Psoas muscle (tissue), 8 donors: ENCODE results near the gene DDX4. TPM values are rescaled to one million over a fixed set of nuclear protein-coding genes. Genes with fewer than 3 reads are reported as not detected.
"Not testable (repeated sequence)": the region's sequence is repeated elsewhere in the genome, so short reads cannot be mapped to it uniquely, and the experiment has no call there.

Source experiments
- ATAC-seq, 4 donors: fragments of 200-7000 bp; cut with Tn5 transposase; one replicate each; pipeline ENCODE4 v1.9.1; 2020; ENCODE audit warnings: moderate library complexity in 3 of 4, mild to moderate bottlenecking in 2 of 4
- DNase-seq, 2 donors: peaks; one replicate each; pipeline ENCODE4 v3.0.0-alpha.2; 2020
- H3K27ac ChIP-seq: fragments of 200-600 bp; one replicate; pipeline ENCODE4 v1.8.0; 2022
- H3K27me3 ChIP-seq, 3 donors: fragments of 200-600 bp in 1 of 3; one replicate each; pipeline versions ENCODE4 v1.6.1 to v1.8.0; 2013 to 2022; ENCODE audit warnings: low read length in 2 of 3, mild to moderate bottlenecking in 2 of 3, moderate library complexity in 1 of 3; ENCODE audit not compliant: insufficient read depth in 3 of 3
- H3K36me3 ChIP-seq, 2 donors: fragments of 200-600 bp in 1 of 2; one replicate each; pipeline versions ENCODE4 v1.6.1 to v1.8.0; 2013 to 2022; ENCODE audit warnings: low read depth in 1 of 2, mild to moderate bottlenecking in 1 of 2, moderate library complexity in 1 of 2; ENCODE audit not compliant: insufficient read depth in 1 of 2
- H3K4me1 ChIP-seq: fragments of 200-600 bp; one replicate; pipeline ENCODE4 v1.8.0; 2022
- H3K4me3 ChIP-seq: fragments of 200-600 bp; one replicate; pipeline ENCODE4 v1.8.0; 2022; ENCODE audit warnings: mild to moderate bottlenecking
- H3K9me3 ChIP-seq: fragments of 200-600 bp; one replicate; pipeline ENCODE4 v1.8.0; 2022
- CTCF ChIP-seq: fragments of 200-600 bp; IDR thresholded peaks from one replicate; pipeline ENCODE4 v1.8.0; 2022; ENCODE audit warnings: antibody characterized with exemption
- WGBS, 3 donors: extraction: QIAGEN DNeasy Blood & Tissue Kit; methylation state at CpG; one replicate each; pipeline versions ENCODE4 v1.1.6 to v1.1.7; 2013; 5-methylcytosine and 5-hydroxymethylcytosine counted together
- intact Hi-C, 2 donors: fragments of 100-400 bp; cut with DNase I; formaldehyde crosslinking; loops; one replicate each; pipeline versions ENCODE4 v1.11.0 to v1.14.2; 2022
- polyA plus RNA-seq, 3 donors: library from polyadenylated mRNA; stranded (reverse); fragments of 200-250 nt; gene quantifications; one replicate each; pipeline ENCODE4 v1.2.3, GENCODE V29; 2013
- total RNA-seq, 4 donors: library from RNA; stranded (reverse); fragmentation: NEBNext Ultra II Directional in 2 of 4; extraction: Animal tissue kit (Norgen Biotek cat#: 25700) in 2 of 4; gene quantifications; one replicate each; pipeline versions ENCODE4 v1.2.1 to v1.2.4, GENCODE V29; 2021 to 2023
- donor health status: healthy with polysubstance abuse.
- donor health status: DM: no; HTN: no; CAD: no; lungs with moderate emphysema.
- donor health status: Bipolar disorder and iron deficiency.
- donor health status: healthy.
- donor health status: DM: yes; HTN: yes; CAD: no.
- donor health status: DM: no; HTN: no; CAD: no.
- donor health status: DM: no; HTN: no; CAD: no.
- donor health status: DM: yes; HTN: yes; CAD: no.

The DDX4 gene
- total and polyA plus RNA-seq, 7 donors: 0.03 to 0.18 TPM; not detected in 5

- intact Hi-C loops: no loop called here
- no peak overlapping the region for H3K27ac ChIP-seq
- no peaks in the 10 kb centered on the region for H3K27me3 ChIP-seq
- no peak for TF ChIP-seq CTCF
- H3K9me3 ChIP-seq: no peaks in the 10 kb centered on the region
- ATAC-seq (no peak), DNase-seq (no peak)
- no peak overlapping the region for H3K4me3 ChIP-seq
- WGBS, 3 donors: 84 to 88% (median 86%) methylated on average over 6 of the region's 6 CpGs
- H3K36me3 ChIP-seq: no peaks in the 10 kb centered on the region
- no peaks in the 10 kb centered on the region for H3K4me1 ChIP-seq
Measured at GRCh38 chr5:55777332-55777731, 39.5 kb downstream of the DDX4 start.

GRCh38 chr5:55800924-55801323 lies 63.1 kb downstream of the DDX4 start:
- DNase-seq (no peak), ATAC-seq (no peak)
- H3K4me3 ChIP-seq: no peak overlapping the region
- no peaks in the 10 kb centered on the region for H3K27me3 ChIP-seq
- no peaks in the 10 kb centered on the region for H3K36me3 ChIP-seq
- H3K9me3 ChIP-seq: no peaks in the 10 kb centered on the region
- intact Hi-C loops: no loop called here
- H3K4me1 ChIP-seq: no peaks in the 10 kb centered on the region
- TF ChIP-seq CTCF: no peak
- WGBS, 3 donors: 94% methylated on average over 6 of the region's 6 CpGs
- no peak overlapping the region for H3K27ac ChIP-seq

GRCh38 chr5:55808814-55809213 lies 71.0 kb downstream of the DDX4 start:
- 78 to 90% (median 90%) methylated on average over 7 of the region's 7 CpGs for WGBS, 3 donors
- H3K4me1 ChIP-seq, H3K4me3 ChIP-seq, ATAC-seq, H3K36me3 ChIP-seq, DNase-seq, H3K9me3 ChIP-seq, intact Hi-C loops, H3K27me3 ChIP-seq, H3K27ac ChIP-seq: not testable (repeated sequence)

- H3K4me3 ChIP-seq, ATAC-seq, H3K36me3 ChIP-seq, DNase-seq, H3K9me3 ChIP-seq, H3K27ac ChIP-seq, intact Hi-C loops, H3K4me1 ChIP-seq, H3K27me3 ChIP-seq: not testable (repeated sequence)
- 76 to 83% (median 80%) methylated on average over 4 of the region's 4 CpGs for WGBS, 3 donors
Measured at GRCh38 chr5:55815939-55816338, 78.1 kb downstream of the DDX4 start.

GRCh38 chr5:55816342-55816741 lies 78.5 kb downstream of the DDX4 start:
- Histone ChIP-seq H3K27ac (no peak overlapping the region), H3K27me3 (peaks cover 0 to 11% (median 0%) of the 10 kb centered on the region in 3 donors), H3K4me3 (no peak overlapping the region), H3K9me3 (no peaks in the 10 kb centered on the region), H3K4me1 (no peaks in the 10 kb centered on the region), H3K36me3 (no peaks in the 10 kb centered on the region)
- ATAC-seq (no peak), DNase-seq (no peak)
- intact Hi-C loops: no loop called here
- no peak for TF ChIP-seq CTCF

GRCh38 chr5:55817030-55817429 lies 79.2 kb downstream of the DDX4 start:
- peaks cover 0 to 18% (median 0%) of the 10 kb centered on the region in 3 donors for H3K27me3 ChIP-seq
- no peak for ATAC-seq
- no peak for DNase-seq
- no peak for TF ChIP-seq CTCF
- H3K4me3 ChIP-seq: no peak overlapping the region
- no peak overlapping the region for H3K27ac ChIP-seq
- no peaks in the 10 kb centered on the region for H3K36me3 ChIP-seq
- H3K9me3 ChIP-seq: no peaks in the 10 kb centered on the region
- intact Hi-C loops: no loop called here
- no peaks in the 10 kb centered on the region for H3K4me1 ChIP-seq
- WGBS, 3 donors: 90 to 93% (median 92%) methylated on average over 2 of the region's 2 CpGs
